Upper lobe of left lung (tissue), 4 donors: ENCODE results near the gene LIN7B.

Source experiments
- CTCF ChIP-seq, 6 experiments: fragments of 450-650 bp in 4 of 6; fragments of 200-600 bp in 2 of 6; sonication (generic) in 2 of 6; IDR thresholded peaks; one replicate each; pipeline ENCODE4 v1.5.1; 2016 to 2019; ENCODE audit warnings: antibody characterized with exemption in 6 of 6
- EP300 ChIP-seq, 4 donors: sonication (generic); formaldehyde crosslinking; IDR thresholded peaks; one replicate each; pipeline ENCODE4 v1.5.1; 2017; ENCODE audit warnings: antibody characterized with exemption in 4 of 4, control low read depth in 2 of 4
- POLR2AphosphoS5 ChIP-seq, 2 donors: sonication (generic); formaldehyde crosslinking; IDR thresholded peaks; one replicate each; pipeline ENCODE4 v1.5.1; 2017; ENCODE audit warnings: antibody characterized with exemption in 2 of 2

GRCh38 chr19:49065905-49066512 is 48.2 kb upstream of the LIN7B start:
- TF ChIP-seq POLR2AphosphoS5 (IDR thresholded peaks at IDR 0.05) = no peak
- TF ChIP-seq CTCF (IDR thresholded peaks at IDR 0.05) = no peak
- no peak for TF ChIP-seq EP300 (IDR thresholded peaks at IDR 0.05)
